Left lung (tissue), 10 donors: ENCODE measurements around the gene DHCR24. TPM values are rescaled to one million over a fixed set of nuclear protein-coding genes. Genes with fewer than 3 reads are reported as not detected.
"Not testable (repeated sequence)": the region's sequence is repeated elsewhere in the genome, so short reads cannot be mapped to it uniquely, and the experiment has no call there.

Source experiments
- ATAC-seq: fragments of 200-7000 bp; cut with Tn5 transposase; one replicate; pipeline ENCODE4 v1.9.1; 2020; ENCODE audit warnings: moderate library complexity
- DNase-seq, 4 donors: peaks; one replicate each; pipeline ENCODE4 v3.0.0-alpha.2; 2013 to 2020
- H3K27ac ChIP-seq, 2 donors: fragments of 200-600 bp; sonication (generic) in 1 of 2; one replicate each; pipeline versions ENCODE4 v1.5.0 to v1.8.0; 2020 to 2021
- H3K27me3 ChIP-seq, 2 donors: fragments of 200-600 bp; sonication (generic) in 1 of 2; one replicate each; pipeline versions ENCODE4 v1.5.0 to v1.8.0; 2020 to 2021
- H3K36me3 ChIP-seq, 2 donors: fragments of 200-600 bp; sonication (generic) in 1 of 2; one replicate each; pipeline versions ENCODE4 v1.5.0 to v1.8.0; 2020 to 2021
- H3K4me1 ChIP-seq, 2 donors: fragments of 200-600 bp; one replicate each; pipeline ENCODE4 v1.8.0; 2021
- H3K4me3 ChIP-seq, 2 donors: fragments of 200-600 bp; sonication (generic) in 1 of 2; one replicate each; pipeline versions ENCODE4 v1.5.0 to v1.8.0; 2020 to 2021; ENCODE audit warnings: mild to moderate bottlenecking in 1 of 2
- H3K9me3 ChIP-seq, 2 donors: fragments of 200-600 bp; sonication (generic) in 1 of 2; one replicate each; pipeline versions ENCODE4 v1.5.0 to v1.8.0; 2020 to 2021
- intact Hi-C, 2 donors: fragments of 100-400 bp; cut with DNase I; formaldehyde crosslinking; loops; one replicate each; pipeline versions ENCODE4 v1.11.2 to v1.14.2; 2022
- polyA plus RNA-seq, 6 donors: library from polyadenylated mRNA; unstranded; fragments of 120-200 nt; gene quantifications; one replicate each; pipeline ENCODE4 v1.2.1, GENCODE V29; 2013; ENCODE audit not compliant: insufficient read length in 6 of 6
- total RNA-seq, 2 donors: library from RNA; stranded (reverse); fragmentation: NEBNext Ultra II Directional; extraction: Animal tissue kit (Norgen Biotek cat#: 25700); gene quantifications; one replicate each; pipeline ENCODE4 v1.2.1, GENCODE V29; 2021
- TF ChIP-seq, protein P1 (sequence below), 2 donors: fragments of 200-600 bp; sonication (generic) in 1 of 2; IDR thresholded peaks; one replicate each; pipeline versions ENCODE4 v1.5.0 to v1.8.0; 2021; ENCODE audit warnings: antibody characterized with exemption in 2 of 2
- donor health status: DM: no; HTN: yes; CAD: no.
- donor health status: DM: no; HTN: no; CAD: no.

DHCR24 gene
- total and polyA plus RNA-seq, 8 donors = 30.1 to 741 (median 51.2) TPM

DNA sequence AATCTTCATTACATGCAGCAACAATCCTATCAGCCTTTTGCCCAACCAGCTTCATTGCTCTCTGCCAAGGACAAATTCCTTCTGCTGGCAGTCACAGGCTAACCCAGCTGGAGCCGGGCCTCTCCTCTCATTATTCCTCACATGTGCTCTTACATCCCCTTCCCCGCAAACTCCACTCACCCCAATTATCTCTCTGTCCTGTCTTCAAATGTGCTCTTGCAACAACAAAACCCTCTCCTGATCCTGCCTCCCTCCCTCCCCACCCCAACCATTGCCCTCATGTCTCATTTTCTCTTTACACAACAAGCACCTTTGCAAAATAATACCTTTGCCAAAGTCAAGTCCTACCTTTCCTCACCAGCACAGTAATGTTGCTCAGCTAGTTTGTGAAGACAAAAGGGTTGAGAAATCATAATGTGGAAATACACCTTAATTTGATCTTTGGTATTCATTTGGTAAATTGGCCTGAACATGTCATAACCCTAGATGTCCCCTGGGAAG, 36.0 kb upstream of the DHCR24 start:
- TF ChIP-seq, protein P1, sequence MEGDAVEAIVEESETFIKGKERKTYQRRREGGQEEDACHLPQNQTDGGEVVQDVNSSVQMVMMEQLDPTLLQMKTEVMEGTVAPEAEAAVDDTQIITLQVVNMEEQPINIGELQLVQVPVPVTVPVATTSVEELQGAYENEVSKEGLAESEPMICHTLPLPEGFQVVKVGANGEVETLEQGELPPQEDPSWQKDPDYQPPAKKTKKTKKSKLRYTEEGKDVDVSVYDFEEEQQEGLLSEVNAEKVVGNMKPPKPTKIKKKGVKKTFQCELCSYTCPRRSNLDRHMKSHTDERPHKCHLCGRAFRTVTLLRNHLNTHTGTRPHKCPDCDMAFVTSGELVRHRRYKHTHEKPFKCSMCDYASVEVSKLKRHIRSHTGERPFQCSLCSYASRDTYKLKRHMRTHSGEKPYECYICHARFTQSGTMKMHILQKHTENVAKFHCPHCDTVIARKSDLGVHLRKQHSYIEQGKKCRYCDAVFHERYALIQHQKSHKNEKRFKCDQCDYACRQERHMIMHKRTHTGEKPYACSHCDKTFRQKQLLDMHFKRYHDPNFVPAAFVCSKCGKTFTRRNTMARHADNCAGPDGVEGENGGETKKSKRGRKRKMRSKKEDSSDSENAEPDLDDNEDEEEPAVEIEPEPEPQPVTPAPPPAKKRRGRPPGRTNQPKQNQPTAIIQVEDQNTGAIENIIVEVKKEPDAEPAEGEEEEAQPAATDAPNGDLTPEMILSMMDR (IDR thresholded peaks at IDR 0.05) = no peak
- H3K4me1 ChIP-seq = no peaks in the 10 kb centered on the region
- no peak overlapping the region for H3K4me3 ChIP-seq
- intact Hi-C loops = no loop called here
- DNase-seq (peak in 1 of 4 donors; percentile 46), ATAC-seq (peak; percentile 59)
- H3K36me3 ChIP-seq = no peaks in the 10 kb centered on the region
- no peaks in the 10 kb centered on the region for H3K9me3 ChIP-seq
- H3K27me3 ChIP-seq = no peaks in the 10 kb centered on the region
- no peak overlapping the region for H3K27ac ChIP-seq

DNA sequence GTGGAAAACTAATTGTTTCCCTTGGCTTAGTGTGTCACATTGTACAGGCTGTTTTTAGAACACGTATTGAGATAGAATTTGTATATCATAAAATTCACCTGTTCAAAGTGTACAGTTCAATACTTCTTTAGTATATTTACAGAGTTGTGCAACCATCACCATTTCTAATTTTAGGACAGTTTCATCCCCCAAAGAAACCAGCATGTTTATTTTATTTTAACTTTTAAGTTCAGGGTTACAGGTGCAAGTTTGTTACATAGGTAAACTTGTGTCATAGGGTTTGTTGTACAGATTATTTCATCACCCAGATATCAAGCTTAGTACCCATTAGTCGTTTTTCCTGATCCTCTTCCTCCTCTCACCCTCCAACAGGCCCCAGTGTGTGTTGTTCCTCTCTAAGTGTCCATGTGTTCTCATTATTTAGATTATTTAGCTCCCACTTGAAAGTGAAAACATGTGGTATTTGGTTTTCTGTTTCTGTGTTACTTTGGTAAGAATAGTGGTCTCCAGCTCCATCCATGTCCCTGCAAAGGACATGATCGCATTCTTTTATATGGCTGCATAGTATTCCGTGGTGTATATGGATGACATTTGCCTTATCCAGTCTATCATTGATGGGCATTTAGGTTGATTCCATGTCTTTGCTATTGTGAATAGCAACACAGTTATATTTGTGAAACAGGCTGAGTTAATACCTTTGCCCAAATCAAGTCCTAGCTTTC, 35.2 kb upstream of the DHCR24 start:
- no peaks in the 10 kb centered on the region for H3K4me1 ChIP-seq
- TF ChIP-seq, protein P1 (IDR thresholded peaks at IDR 0.05) = no peak
- no peak overlapping the region for H3K4me3 ChIP-seq
- intact Hi-C loops = no loop called here
- no peak for DNase-seq
- no peaks in the 10 kb centered on the region for H3K27me3 ChIP-seq
- no peak overlapping the region for H3K27ac ChIP-seq
- H3K36me3 ChIP-seq = no peaks in the 10 kb centered on the region
- H3K9me3 ChIP-seq = no peaks in the 10 kb centered on the region
- ATAC-seq = no peak

- Histone ChIP-seq H3K4me3 (no peak overlapping the region), H3K27me3 (no peaks in the 10 kb centered on the region), H3K9me3 (no peaks in the 10 kb centered on the region), H3K4me1 (no peaks in the 10 kb centered on the region), H3K27ac (no peak overlapping the region), H3K36me3 (no peaks in the 10 kb centered on the region)
- DNase-seq (no peak), ATAC-seq (no peak)
- intact Hi-C loops = no loop called here
- TF ChIP-seq, protein P1 (IDR thresholded peaks at IDR 0.05) = no peak
Observed at GRCh38 chr1:54919367-54920359, 32.7 kb upstream of the DHCR24 start.

GRCh38 chr1:54911076-54911475, 24.1 kb upstream of the DHCR24 start:
- intact Hi-C loops, H3K27ac ChIP-seq, H3K36me3 ChIP-seq, DNase-seq, H3K9me3 ChIP-seq, ATAC-seq, H3K4me1 ChIP-seq, H3K4me3 ChIP-seq, H3K27me3 ChIP-seq: not testable (repeated sequence)

DNA sequence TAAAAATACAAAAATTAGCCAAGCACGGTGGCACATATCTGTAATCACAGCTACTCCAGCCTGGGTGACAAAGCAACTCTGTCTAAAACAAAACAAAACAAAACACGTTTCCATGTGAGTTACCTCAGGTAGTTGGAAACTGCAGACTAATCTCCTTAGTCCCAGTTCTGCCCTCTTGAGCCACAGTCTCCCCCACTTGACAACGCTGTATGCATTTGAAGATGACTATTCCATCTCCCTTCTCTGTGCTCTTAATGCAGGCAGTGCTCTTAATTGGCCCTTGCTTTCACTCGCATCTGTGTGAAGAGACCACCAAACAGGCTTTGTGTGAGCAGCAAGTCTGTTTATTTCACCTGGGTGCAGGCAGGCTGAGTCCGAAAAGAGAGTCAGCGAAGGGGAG, 19.6 kb upstream of the DHCR24 start:
- no peak for ATAC-seq
- Histone ChIP-seq H3K4me3 (no peak overlapping the region), H3K4me1 (no peaks in the 10 kb centered on the region), H3K36me3 (no peaks in the 10 kb centered on the region), H3K27me3 (no peaks in the 10 kb centered on the region), H3K9me3 (no peaks in the 10 kb centered on the region), H3K27ac (no peak overlapping the region)
- intact Hi-C loops = no loop called here
- TF ChIP-seq, protein P1 (IDR thresholded peaks at IDR 0.05) = no peak
- no peak for DNase-seq
